ENCODE data around the gene SGSM1. TPM values are rescaled to one million over a fixed set of nuclear protein-coding genes. Genes with fewer than 3 reads are reported as not detected.

Gene SGSM1
- total RNA-seq, 4 donors from 2014 or later, result 4.2 to 6.7 (median 5.6) TPM

GRCh38 chr22:24796056-24796455 lies 10.0 kb upstream of the SGSM1 start:
- no peaks in the 10 kb centered on the region for H3K27me3 ChIP-seq
- no peak for DNase-seq
- no peak overlapping the region for H3K27ac ChIP-seq
- no peaks in the 10 kb centered on the region for H3K36me3 ChIP-seq
- H3K9me3 ChIP-seq, result no peaks in the 10 kb centered on the region
- intact Hi-C loops (cut with DNase I), result no loop called here
- TF ChIP-seq, protein P1, sequence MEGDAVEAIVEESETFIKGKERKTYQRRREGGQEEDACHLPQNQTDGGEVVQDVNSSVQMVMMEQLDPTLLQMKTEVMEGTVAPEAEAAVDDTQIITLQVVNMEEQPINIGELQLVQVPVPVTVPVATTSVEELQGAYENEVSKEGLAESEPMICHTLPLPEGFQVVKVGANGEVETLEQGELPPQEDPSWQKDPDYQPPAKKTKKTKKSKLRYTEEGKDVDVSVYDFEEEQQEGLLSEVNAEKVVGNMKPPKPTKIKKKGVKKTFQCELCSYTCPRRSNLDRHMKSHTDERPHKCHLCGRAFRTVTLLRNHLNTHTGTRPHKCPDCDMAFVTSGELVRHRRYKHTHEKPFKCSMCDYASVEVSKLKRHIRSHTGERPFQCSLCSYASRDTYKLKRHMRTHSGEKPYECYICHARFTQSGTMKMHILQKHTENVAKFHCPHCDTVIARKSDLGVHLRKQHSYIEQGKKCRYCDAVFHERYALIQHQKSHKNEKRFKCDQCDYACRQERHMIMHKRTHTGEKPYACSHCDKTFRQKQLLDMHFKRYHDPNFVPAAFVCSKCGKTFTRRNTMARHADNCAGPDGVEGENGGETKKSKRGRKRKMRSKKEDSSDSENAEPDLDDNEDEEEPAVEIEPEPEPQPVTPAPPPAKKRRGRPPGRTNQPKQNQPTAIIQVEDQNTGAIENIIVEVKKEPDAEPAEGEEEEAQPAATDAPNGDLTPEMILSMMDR (IDR thresholded peaks at IDR 0.05), result no peak
- no peak for TF ChIP-seq POLR2A (IDR thresholded peaks at IDR 0.05)
- H3K4me3 ChIP-seq (replicated peaks in 1 of 3), result no peak overlapping the region
- WGBS, 2 donors, result 82 to 88% methylated on average over 3 of the region's 3 CpGs
- H3K4me1 ChIP-seq, result no peaks in the 10 kb centered on the region

DNA sequence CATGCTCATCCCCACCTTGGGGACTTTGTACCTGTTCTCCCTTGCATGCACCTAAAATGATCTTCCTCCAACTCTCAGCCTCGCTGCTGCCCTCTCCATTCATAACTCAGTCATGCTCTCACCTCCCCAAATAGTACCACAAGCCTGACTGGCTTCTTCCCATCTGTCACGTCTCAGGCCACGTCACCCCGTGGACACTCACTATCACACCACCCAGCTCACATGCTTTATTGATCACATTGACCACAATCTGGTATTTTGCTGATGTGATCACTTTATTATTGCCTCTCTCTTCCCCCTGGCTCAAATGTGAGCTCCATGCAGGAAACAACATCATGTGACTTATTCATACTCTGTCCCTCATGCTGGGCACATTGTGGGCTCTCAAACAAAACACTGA lies 9.2 kb upstream of the SGSM1 start:
- intact Hi-C loops (cut with DNase I), result no loop called here
- 77 to 82% methylated on average over 4 of the region's 4 CpGs for WGBS, 2 donors

DNA sequence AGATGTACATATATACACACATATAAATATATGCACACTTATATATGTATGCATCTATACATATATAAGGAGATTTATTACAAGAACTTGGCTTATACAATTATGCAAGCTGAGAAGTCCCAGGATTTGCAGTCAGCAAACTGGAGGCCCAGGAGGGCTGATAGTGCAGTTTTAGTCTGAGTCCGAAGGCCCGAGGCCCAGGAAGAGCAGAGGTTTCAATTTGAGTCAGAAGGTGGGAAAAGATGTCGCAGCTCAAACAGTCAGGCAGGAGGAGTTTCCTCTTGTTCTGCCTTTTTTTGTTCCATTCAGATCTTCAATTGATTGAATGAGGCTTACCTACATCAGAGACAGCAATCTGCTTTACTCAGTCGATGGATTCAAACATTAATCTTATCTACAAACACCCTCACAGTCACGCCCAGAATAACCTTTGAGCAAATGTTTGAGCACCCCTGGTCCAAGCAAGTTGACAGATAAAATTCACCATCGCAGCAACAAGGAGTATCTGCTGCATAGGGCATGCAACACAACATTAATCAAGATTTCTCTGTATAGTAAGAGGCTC lies 4.0 kb upstream of the SGSM1 start:
- H3K27me3 ChIP-seq, result no peaks in the 10 kb centered on the region
- intact Hi-C loops (cut with DNase I), result no loop called here
- peaks cover 6 to 7% of the 10 kb centered on the region in 2 donors for H3K4me1 ChIP-seq
- 74 to 80% methylated on average over 6 of the region's 6 CpGs for WGBS, 2 donors
- no peak for DNase-seq
- H3K4me3 ChIP-seq (replicated peaks in 1 of 3), result no peak overlapping the region
- H3K9me3 ChIP-seq, result no peaks in the 10 kb centered on the region
- H3K36me3 ChIP-seq, result no peaks in the 10 kb centered on the region
- no peak overlapping the region for H3K27ac ChIP-seq
- no peak for TF ChIP-seq POLR2A (IDR thresholded peaks at IDR 0.05)
- TF ChIP-seq, protein P1 (IDR thresholded peaks at IDR 0.05), result no peak

More for the DNA sequence above, 9.2 kb upstream of the SGSM1 start:
- no peak for DNase-seq
- Histone ChIP-seq H3K36me3 (no peaks in the 10 kb centered on the region), H3K4me1 (no peaks in the 10 kb centered on the region), H3K27ac (no peak overlapping the region), H3K27me3 (no peaks in the 10 kb centered on the region), H3K4me3 (replicated peaks in 1 of 3) (no peak overlapping the region), H3K9me3 (no peaks in the 10 kb centered on the region)
- no peak for TF ChIP-seq POLR2A (IDR thresholded peaks at IDR 0.05)

- WGBS, 2 donors, result 60 to 76% methylated on average over 3 of the region's 3 CpGs
- no peak overlapping the region for H3K27ac ChIP-seq
- TF ChIP-seq POLR2A (IDR thresholded peaks at IDR 0.05), result no peak
- TF ChIP-seq, protein P1 (IDR thresholded peaks at IDR 0.05), result peak; percentile 68 to 93 (median 80)
- intact Hi-C loops (cut with DNase I), result no loop called here
- H3K4me3 ChIP-seq (replicated peaks in 1 of 3), result no peak overlapping the region
- peaks cover 6 to 8% of the 10 kb centered on the region in 2 donors for H3K4me1 ChIP-seq
- no peaks in the 10 kb centered on the region for H3K9me3 ChIP-seq
- peak; percentile 53 to 57 for DNase-seq
- H3K36me3 ChIP-seq, result no peaks in the 10 kb centered on the region
- H3K27me3 ChIP-seq, result no peaks in the 10 kb centered on the region
Measured at GRCh38 chr22:24803064-24803542, 2.9 kb upstream of the SGSM1 start.

DNA sequence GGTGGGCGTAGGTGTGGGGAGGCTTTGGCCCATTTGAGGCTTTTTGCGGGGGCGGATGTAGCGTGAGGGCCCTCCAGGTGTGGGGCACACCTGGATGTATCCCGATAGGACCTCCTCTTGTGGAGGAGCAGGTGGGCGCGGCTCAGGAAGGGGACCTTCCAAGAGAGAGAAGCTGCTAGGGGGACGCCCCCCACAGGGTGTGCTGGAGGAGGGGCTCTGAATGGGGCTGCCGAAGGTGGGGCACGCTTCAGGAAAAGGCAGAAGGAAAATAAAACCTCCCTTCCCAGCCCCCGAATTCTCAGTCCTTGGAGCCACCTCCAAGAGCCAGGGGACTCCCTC lies 621 bp downstream of the SGSM1 start:
- no peaks in the 10 kb centered on the region for H3K9me3 ChIP-seq
- peaks cover 6 to 8% of the 10 kb centered on the region in 2 donors for H3K4me1 ChIP-seq
- no peaks in the 10 kb centered on the region for H3K27me3 ChIP-seq
- H3K36me3 ChIP-seq, result no peaks in the 10 kb centered on the region
- H3K4me3 ChIP-seq (replicated peaks in 1 of 3), result peak overlapping the region; percentile 53 to 75 (median 63)
- peak overlapping the region; percentile 66 to 87 (median 84) for H3K27ac ChIP-seq
- DNase-seq, result no peak
- TF ChIP-seq, protein P1 (IDR thresholded peaks at IDR 0.05), result no peak
- TF ChIP-seq POLR2A (IDR thresholded peaks at IDR 0.05), result no peak
- intact Hi-C loops (cut with DNase I), result no loop called here
- WGBS, 2 donors, result 32% methylated on average over 7 of the region's 11 CpGs; no CpG with 5 or more reads in 1 of the 2 donors
